Hindlimb muscle (tissue), 1 donor: ENCODE measurements around the gene WNT16. TPM values are rescaled to one million over a fixed set of nuclear protein-coding genes. Genes with fewer than 3 reads are reported as not detected.
"Not testable (repeated sequence)": the region's sequence is repeated elsewhere in the genome, so short reads cannot be mapped to it uniquely, and the experiment has no call there.

ENCODE experiments used
- DNase-seq: peaks from one replicate; pipeline ENCODE4 v3.0.0-alpha.2; 2013
- polyA plus RNA-seq: library from polyadenylated mRNA; unstranded; fragments of 120-200 nt; gene quantifications from one replicate; pipeline ENCODE4 v1.2.1, GENCODE V29; 2013; ENCODE audit not compliant: insufficient read length

WNT16 gene, protein sequence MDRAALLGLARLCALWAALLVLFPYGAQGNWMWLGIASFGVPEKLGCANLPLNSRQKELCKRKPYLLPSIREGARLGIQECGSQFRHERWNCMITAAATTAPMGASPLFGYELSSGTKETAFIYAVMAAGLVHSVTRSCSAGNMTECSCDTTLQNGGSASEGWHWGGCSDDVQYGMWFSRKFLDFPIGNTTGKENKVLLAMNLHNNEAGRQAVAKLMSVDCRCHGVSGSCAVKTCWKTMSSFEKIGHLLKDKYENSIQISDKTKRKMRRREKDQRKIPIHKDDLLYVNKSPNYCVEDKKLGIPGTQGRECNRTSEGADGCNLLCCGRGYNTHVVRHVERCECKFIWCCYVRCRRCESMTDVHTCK
- 0.32 TPM for polyA plus RNA-seq

DNA sequence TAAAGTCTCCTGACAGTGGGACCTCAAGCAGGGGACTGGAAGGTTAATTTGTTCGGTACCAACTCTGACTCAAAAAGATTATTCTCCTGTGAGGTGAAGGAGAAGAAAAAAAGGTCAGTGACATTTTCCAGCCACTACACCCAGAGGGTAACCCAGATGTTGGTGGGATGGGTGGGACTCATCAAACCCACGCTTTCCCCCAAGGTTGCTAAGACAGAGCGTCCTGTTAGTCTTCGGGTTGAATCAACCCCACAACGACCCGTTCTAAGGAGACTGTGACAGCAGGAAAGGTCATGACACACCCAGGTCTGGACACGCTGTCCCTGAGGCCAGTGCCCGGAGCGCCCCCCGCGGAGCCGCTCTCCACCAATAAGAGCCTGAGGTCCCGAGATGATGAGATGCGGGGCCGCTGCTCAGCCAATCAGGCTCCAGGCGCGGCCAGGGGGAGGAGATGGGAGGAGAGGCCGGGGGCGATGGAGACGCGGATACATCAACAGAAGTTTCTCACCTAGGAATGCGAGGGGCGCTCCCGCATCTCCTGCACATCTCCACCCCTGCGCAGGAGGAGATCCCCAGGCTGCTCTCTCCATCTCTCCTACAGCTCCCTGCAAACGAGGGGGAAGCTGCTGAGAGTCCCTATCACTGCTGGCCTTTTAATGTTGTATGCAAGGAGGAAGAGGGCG lies at the start of gene WNT16:
Gene WNT16 (plus strand): TSS at position 493 of the 683 bp plus-strand sequence. CDS start 293 bp downstream, outside the sequence.
- no peak for DNase-seq

DNA sequence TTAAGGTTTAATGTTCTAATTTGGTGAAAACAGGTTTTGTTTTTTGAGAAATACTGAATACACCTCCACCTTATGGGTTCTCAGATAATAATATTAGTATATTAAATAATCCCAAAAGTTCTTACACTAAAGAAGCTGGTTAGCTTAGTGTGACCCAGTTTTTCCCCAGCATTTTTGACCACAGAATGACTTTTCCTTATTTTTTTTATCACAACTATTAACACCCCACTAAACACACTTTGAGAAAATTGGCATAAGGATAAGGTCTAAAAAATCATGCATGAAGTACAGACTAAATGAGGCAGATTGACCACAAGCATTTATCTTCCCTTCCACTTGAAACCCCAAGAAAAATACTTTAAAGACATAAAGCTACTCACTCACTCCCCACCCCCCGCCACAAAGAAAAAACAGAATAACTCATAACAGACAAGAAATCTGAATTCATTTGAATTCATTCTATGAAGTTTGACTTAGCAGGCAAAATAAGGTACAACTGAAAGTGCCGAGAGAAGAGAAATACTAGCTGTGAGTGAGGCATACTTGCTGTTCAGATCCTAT lies 49.7 kb upstream of the WNT16 start:
- no peak for DNase-seq

DNA sequence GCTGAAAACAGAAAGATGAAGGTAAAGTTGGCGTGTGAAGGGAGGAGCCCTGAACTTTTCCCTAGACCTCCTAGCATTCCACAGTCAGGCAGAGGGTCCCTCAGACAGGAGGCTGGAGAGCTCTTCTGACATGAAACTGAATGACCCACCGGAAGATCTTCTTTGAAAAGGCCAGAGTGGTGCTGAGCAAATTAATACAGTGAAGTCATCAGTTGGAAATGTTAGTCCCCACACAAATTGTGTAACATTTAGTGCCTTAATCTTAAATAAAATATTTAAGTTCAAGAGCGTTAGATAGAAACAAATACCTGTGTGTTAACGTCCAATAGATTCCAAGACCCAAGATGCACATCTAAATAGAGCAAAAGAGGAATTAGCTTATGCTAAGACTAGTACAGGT lies 49.0 kb upstream of the WNT16 start:
- no peak for DNase-seq

DNA sequence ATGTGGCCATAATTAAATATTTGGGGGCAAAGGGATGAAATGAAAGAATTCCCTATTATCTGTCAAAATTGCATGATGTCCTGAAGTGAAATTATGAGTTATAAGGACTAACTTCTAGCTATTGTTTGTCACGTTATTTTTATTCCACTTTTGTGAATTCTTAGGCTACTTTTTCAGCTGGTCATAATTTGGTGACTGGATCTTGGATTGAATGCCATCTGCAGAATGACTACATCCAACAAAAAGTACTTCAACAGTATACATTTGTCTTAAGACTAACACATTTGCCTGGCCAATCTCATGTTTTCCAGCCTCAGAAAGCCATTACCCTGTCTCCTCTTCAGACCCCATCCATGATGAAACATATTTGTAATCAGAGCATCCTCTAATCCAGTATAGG lies 48.1 kb upstream of the WNT16 start:
- no peak for DNase-seq

DNA sequence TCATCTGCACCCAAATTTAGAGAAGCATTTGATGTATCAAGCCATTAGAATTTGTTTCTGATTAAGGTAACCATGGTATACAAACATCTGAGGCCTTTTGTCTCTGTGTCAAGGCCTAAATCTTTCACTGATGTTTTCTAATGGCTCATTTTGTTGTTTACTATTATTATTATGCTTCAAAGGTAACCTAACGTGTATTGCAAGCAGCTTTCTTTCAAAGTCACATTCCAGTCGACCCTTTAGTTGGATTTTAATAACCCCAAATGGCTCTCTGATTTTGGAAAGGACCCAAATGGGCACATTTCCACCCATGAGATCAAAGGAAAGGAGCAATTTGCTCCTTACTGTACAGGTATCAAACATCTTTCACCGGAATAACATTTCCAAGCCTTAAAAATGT lies 46.7 kb upstream of the WNT16 start:
- DNase-seq = no peak

DNA sequence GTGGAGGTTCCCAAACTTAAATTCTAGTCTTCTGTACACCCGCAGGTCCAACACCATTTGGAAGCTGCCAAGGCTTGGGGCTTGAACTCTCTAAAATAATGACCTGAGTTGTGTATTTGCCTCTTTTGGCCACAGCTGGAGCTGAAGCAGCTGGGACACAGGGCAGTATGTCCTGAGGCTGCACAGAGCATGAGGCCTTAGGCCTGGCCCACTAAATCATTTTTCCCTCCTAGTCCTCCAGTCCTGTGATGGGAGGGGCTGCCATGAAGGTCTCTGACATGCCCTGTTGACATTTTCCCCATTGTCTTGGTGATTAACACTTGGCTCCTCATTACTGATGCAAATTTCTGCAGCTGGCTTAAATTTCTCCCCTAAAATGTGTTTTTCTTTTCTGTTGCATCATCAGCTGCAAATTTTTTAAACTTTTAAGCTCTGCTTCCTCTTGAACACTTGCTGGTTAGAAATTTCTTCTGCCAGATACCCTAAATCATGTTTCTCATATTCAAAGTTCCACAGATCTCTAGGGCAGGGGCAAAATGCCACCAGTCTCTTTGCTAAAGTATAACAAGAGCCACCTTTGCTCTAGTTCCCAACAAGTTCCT lies 43.6 kb upstream of the WNT16 start:
- no peak for DNase-seq

DNA sequence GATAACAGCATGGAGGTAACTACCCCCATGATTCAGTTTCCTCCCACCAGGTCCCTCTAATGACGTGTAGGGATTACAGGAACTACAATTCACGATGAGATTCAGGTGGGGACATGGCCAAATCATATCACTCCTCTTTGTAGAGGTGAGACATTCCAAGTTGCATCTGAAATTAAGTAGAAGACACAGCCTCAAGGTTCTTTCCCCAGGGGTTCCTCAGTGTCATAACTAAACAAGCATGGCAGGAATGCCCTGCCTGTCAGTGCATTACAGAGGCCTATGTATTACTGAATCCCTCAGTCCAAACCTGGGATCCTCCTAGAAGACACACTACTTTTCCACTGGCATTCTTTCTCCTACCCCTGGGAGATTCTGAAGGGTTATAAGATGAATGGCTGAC lies 42.6 kb upstream of the WNT16 start:
- no peak for DNase-seq

DNA sequence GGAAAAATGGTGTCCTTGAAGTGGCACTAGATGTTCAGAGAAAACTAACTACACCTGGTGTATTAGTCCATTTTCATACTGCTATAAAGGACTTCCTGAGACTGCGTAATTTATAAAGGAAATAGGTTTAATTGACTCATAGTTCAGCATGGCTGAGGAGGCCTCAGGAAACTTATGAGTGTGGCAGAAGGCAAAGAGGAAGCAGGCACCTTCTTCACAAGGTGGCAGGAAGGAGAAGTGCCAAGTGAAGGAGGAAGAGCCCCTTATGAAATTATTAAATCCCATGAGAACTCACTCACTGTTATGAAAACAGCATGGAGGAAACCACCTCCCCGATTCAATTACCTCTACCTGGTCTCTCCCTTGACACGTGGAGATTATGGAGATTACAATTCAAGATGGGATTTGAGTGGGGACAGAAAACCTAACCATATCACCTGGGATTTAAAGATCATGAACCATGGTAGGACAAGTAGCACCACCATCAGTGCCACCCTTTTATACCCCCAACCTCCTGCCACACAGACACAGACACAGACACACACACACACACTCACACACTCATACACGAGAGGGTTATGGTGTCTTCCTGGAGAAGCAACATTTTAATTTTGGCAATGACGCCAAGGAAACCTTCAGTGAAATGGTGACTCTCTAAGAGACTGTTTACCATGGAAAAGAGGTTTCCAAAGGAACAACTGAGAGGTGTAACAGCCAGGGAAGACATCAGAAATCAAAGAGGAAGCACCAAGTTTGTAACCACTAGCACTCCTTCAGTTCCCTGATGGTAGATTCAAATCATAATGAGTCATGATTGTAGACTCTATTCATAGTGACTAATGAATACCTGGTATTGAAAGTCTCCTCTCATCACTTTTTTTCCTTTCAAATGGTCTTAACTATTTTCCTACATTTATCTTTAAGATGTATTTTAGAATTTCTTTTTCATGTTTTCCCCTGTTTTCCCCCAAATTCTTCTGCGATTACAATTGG lies 41.8 kb upstream of the WNT16 start:
- no peak for DNase-seq

DNA sequence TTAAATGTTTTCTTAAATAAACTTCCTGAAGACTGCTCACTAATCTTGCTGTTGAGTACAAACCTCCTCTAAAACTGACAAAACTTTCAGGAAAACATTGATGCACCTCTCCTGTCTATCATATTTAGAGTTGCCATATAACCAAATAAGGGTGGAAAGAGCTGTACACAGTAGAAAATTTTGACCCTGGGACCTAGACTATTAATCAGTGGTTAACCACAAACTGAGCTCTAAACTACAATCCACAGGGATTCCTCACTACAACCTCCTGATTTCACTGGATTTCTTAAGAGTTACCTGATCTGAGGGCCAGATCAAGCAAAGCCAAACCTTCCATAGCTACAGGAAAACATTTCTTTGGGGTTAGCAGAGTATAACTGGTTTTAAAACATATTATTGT lies 39.9 kb upstream of the WNT16 start:
- DNase-seq = no peak

DNA sequence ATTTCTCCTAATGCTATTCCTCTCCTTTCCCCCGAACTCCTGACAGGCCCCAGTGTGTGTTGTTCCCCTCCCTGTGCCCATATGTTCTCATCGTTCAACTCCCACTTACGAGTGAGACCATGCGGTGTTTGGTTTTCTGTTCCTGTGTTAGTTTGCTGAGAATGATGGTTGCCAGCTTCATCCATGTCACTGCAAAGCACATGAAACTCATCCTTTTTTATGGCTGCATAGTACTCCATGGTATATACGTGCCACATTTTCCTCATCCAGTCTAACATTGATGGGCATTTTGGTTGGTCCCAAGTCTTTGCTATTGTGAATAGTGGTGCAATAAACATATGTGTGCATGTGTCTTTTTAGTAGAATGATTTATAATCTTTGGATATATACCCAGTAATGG lies 38.9 kb upstream of the WNT16 start:
- DNase-seq = not testable (repeated sequence)

DNA sequence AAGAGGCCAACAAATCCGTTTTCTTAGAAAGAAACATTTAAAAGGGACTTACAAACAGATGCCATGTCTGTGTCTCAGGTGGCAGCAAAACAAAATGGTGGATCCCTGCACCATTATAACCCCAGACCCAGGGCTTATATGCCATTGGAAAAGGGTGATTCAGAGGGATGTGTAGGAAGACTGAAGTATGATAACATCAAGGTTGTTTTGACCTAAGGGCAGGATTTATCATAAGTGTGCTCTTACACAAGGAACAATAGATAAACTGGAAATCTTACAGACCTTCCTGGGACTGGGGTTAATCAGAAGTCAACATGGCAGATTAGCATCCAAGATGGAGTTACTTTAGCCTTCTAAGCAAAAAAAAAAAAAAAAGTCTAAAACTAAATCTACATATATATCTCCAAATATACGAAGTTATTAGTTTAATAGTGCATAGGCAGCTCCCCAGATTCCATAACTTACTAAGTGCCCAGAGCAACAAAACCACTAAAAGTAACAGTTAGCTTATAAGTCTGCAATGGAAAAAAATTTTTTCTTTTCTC lies 34.3 kb upstream of the WNT16 start:
- no peak for DNase-seq

DNA sequence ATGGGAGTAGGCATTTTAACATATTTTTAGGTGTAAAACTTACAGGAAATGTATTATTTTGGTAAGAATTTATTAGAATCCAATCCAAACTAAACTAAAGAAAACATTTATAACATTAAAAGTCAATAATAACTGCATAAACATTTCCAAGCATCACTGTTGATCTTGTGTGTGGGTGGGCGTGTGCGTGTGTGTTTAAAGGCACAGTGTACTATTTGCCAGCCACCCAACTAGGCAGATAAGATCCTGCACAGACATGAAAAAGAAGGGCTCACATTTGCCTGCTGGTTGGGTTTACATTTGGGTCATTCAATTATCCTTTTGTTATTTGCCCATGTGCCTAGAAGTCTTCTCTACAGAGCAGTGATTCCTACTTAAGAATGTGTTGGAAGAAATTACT lies 31.0 kb upstream of the WNT16 start:
- DNase-seq = no peak

DNA sequence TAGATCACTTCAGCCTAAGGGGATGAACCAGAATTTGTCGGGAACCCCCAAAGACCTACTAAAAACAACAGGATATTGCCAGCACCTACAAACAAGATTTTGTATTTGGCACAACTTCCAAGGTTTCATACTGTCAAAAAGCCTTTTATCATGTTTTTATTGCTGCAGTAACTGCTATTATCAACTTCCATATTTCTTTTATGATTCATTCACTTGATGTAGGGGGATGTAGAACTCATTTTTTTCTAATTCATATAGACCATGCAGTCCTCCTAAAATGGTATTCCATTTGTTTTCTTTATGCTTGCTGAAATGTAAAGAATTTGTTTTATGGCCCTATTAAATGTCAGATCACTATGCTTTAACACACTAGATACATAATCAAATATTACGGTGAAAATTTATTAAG lies 30.0 kb upstream of the WNT16 start:
- DNase-seq = no peak

DNA sequence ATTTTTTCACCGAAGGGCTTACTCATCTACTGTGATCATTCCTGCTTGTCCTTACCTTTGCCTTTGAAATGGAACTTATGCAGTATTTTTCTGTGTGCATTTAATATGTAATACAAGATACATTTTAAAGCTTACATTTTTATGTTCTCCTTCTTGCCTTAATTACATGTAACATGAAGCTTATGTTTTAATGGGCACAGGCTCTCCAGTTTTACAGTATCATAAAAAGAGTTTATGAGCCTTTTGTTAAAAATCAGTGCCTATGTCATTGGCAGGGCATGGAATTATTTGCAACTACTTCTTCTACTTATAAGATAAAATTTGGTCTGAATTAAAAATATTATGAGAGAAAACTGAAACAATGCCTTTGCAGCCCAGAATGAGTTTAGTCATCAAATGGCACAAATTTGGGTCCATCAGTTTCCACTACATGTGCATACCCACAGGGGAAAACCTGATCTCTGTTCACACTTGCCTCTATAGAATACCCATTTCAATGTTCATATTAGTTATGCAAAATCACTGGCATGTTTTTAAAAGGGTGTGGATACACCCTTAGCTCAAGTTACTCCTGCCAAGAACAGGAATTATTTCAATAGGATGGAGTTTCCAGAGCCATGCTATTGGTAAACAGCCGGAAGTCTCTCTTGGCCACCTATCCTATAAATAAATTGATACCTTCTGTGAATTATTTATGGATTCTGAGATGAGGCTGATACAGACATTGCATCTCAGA lies 27.9 kb upstream of the WNT16 start:
- DNase-seq = no peak

DNA sequence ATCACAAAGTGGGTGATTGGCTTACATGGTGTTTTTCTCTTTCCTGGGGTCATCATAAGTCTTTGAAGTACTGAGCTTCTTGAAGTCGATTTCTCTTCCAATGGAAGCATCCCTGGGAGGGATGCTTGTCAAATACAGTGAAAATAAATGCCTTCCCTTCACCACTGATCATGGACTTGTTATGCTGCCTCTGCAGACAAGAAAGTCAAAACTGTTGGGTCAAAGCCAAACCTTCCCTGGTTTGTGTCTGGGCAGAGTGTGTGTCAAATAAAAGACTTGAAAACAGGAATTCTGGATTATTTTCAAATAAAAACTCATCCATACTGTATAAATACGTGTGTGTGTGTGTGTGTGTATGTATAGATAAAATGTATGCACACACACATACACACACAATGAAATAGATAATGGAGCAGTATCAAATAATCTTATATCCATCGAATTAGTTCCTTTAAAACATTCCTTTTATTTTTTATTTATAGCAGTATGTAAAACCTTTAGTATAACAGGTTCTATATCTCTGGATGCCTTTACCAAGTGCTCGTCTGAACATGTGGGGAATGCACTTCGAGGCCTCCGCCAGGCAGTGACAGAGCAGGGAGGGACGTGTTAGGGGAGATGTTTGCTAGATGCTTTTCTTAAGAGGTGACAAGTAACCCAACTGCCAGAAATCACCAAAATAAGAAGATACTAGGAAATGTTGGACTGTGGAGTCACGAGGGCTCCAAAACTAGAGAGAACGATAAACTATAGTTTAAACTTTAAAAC lies 27.2 kb upstream of the WNT16 start:
- DNase-seq = peak; percentile 6

DNA sequence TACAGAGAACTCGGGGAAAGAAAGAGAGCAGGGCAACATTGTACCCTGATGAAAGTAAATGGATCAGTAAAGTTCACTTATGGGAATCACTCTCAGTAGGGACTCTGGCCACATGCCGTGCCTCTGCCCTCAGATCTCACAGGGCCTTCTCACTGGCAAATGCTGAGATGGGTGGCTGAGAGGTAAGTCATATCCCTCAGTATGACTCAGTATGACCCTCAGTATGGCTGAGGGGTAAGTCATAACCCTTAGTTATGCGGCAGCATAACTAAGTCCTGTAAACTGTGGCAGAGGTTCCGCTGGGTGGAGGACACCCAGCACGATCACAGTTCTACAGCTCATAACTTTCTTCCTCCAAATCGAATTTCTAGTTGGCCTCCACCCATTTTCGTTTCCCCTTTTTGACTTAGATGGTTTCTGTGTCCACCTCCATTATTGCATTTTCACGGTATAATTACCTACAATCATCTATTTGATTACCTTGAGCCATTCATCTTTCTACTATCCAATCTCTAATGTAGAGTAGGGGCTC lies 26.5 kb upstream of the WNT16 start:
- no peak for DNase-seq

DNA sequence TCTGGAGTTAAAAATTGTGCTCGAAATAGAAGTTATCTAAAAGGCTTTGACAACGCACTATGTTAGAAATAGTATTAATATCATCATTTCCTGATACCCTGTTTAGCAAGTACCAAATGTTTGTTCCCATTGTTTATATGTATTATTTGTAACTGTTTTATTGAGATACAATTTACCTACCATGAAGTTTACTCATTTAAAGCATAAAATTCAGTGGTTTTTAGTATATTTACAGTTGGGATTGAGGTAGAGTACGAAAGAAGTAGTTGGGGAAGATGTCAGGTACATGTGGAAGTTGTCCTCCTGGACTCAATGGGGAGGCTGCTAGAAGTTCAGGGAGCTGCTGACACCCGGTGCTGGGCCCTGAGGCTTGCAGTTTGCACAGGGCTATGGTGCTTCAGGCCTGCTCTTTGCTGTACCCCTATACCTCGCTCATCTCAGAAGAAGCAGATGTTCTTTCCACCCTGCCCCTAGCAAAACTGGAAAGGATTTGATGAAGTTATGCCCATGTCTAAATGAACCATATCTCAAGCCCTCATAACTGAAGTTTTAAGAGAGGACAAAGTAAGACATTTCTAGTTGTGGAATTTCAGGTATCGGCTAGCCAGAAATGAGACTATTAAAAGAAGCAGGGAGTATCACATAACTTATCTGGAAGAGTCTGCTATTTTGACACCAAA lies 25.2 kb upstream of the WNT16 start:
- DNase-seq = no peak

DNA sequence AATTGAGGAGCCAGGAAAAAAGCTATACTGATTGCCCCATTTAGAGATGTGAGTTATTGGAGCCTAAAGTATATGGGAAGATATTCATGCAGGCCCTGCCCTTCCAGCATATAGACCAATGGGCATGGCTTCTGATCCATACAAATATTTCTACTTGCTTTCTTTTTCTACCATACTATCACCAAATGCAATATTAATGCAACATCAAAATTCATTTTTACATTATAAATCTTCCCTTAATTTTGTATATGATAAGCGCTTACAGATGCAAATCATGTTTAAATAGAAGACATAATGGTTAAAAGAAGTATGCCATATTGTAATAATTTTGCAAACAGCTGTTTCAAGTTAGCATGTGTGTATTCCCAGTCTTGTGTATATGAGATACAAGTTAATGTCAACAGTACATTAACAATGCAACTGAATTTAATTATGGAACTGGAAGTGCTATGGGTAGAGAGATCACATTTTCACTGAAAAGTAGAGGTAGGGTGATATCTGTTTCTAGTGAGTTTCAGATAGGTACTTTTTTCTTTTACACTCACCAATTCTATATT lies 24.6 kb upstream of the WNT16 start:
- DNase-seq = no peak

DNA sequence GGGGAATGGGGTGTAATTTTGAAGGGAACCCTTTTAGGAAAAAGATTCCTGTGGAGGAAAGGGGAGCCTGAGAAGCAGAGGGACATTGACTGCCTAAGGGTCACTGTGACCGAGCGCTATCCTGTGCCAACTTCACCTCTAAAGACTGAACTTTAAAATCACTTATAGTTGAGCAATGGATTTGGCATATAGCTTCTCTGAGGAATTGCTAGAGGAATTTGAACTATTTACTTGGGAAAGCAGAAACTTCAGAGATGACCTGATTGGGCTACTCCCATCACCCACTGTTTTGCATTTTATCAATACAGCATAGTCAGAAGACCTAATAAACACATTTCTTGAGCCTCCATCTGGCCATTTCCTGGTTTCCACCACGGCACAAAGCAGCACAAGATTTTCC lies 23.7 kb upstream of the WNT16 start:
- DNase-seq = no peak
